HepG2 (cell line): Measurements from ENCODE around the gene DCPS.
"Not testable (repeated sequence)": the region's sequence is repeated elsewhere in the genome, so short reads cannot be mapped to it uniquely, and the experiment has no call there.

Experiments
- NAIF1 ChIP-seq: sonication (generic); formaldehyde crosslinking; IDR thresholded peaks from 2 replicates; pipeline ENCODE4 v1.5.0; 2020; ENCODE audit warnings: mild to moderate bottlenecking, missing genetic modification reagents, borderline replicate concordance
- NCOA2 ChIP-seq: sonication (generic); formaldehyde crosslinking; IDR thresholded peaks from 2 replicates; pipeline ENCODE4 v1.8.0; 2022; ENCODE audit warnings: inconsistent platforms
- PRPF4 ChIP-seq: fragments of 200-400 bp; formaldehyde crosslinking; IDR thresholded peaks from 2 replicates; pipeline ENCODE4 v1.6.1; 2016; ENCODE audit warnings: low read length, low read depth; ENCODE audit not compliant: poor library complexity, severe bottlenecking
- RFX5 ChIP-seq: IDR thresholded peaks from 2 replicates; pipeline ENCODE4 v1.6.1; 2011; ENCODE audit warnings: low read depth, low read length, improper control_type of control experiment
- ZFP41 ChIP-seq: sonication (generic); formaldehyde crosslinking; IDR thresholded peaks from 2 replicates; pipeline ENCODE4 v1.4.0; 2020; ENCODE audit warnings: mild to moderate bottlenecking, missing genetic modification reagents, borderline replicate concordance
- ZNF589 ChIP-seq: sonication (generic); formaldehyde crosslinking; conservative IDR thresholded peaks from 2 replicates; pipeline ENCODE4 v1.8.0; 2022; ENCODE audit warnings: mild to moderate bottlenecking, moderate library complexity, missing genetic modification reagents
- TF ChIP-seq, protein P1 (sequence below): sonication (generic); formaldehyde crosslinking; IDR thresholded peaks from 2 replicates; pipeline ENCODE4 v1.4.0; 2020; ENCODE audit warnings: missing genetic modification reagents, low read depth, mild to moderate bottlenecking, borderline replicate concordance

DNA sequence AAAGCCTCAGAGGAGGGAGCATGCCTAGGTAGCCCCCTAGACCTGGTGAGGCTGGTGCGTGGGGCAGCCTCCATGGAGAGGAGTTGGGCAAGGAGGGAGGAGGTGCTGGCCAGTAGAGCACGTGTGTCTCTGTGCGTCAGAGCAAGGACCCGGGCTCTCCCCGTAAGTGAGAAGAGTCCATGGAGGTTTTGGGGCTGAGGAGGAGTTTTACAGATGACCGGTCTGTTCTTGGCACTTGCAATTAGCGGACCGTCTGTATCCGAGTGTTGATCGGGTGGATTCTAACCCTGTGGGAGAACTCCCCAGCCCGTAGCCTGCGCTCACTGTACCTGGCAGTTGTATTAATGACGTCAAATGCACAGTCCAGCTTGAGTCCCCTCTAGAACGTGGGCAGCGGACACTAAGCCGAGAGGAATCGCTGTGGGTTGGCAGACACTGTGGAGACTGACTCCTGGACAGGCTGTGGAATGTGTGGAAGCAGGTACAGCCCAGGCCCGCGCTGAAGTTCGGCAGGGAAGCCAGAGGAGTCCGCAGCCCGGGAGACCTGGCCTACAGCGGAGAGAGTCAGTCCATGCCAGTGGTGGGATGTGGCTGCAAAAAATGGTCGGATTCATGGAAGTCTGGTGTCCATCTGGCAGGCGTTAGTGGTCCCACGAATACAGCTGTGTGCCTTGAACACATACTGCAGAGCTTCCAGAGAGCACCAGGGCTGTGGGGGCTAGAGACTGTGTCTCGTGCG lies 70.9 kb downstream of the DCPS start:
- TF ChIP-seq PRPF4; ZFP41; RFX5; NAIF1 (CRISPR knock-in tag); ZNF589 (CRISPR knock-in tag); NCOA2 (CRISPR knock-in tag): not testable (repeated sequence)
- TF ChIP-seq, protein P1, sequence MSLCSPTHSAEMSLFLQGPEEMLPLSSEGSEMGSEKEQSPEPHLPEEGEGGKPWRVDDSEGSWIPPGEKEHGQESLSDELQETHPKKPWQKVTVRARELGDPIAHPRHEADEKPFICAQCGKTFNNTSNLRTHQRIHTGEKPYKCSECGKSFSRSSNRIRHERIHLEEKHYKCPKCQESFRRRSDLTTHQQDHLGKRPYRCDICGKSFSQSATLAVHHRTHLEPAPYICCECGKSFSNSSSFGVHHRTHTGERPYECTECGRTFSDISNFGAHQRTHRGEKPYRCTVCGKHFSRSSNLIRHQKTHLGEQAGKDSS (CRISPR knock-in tag): not testable (repeated sequence)
